Activated naive CD4-positive, alpha-beta T cell treated with anti-CD3 and anti-CD28 coated beads, Interleukin-2, amount 50 U/mL, for 24 hours (primary cell): ENCODE data around the gene MVK.

Source experiments
- H3K27ac Mint-ChIP-seq: one replicate; pipeline ENCODE4 v1.8.0; 2021; ENCODE audit warnings: mild to moderate bottlenecking, mixed read lengths
- H3K27me3 Mint-ChIP-seq: one replicate; pipeline ENCODE4 v1.8.0; 2021; ENCODE audit warnings: mixed read lengths
- H3K36me3 Mint-ChIP-seq: one replicate; pipeline ENCODE4 v1.8.0; 2021; ENCODE audit warnings: mixed read lengths
- H3K4me1 Mint-ChIP-seq: one replicate; pipeline ENCODE4 v1.8.0; 2021; ENCODE audit warnings: mixed read lengths
- H3K4me3 Mint-ChIP-seq: one replicate; pipeline ENCODE4 v1.8.0; 2021; ENCODE audit warnings: mild to moderate bottlenecking, mixed read lengths
- H3K9me3 Mint-ChIP-seq: one replicate; pipeline ENCODE4 v1.8.0; 2021; ENCODE audit warnings: mixed read lengths

MVK gene

GRCh38 chr12:109571773-109572505 lies 1.7 kb upstream of the MVK start:
- no peak overlapping the region for H3K4me3 Mint-ChIP-seq
- no peak overlapping the region for H3K27ac Mint-ChIP-seq
- peaks cover 4% of the 10 kb centered on the region for H3K36me3 Mint-ChIP-seq
- H3K4me1 Mint-ChIP-seq = peaks cover 33% of the 10 kb centered on the region
- H3K27me3 Mint-ChIP-seq = no peaks in the 10 kb centered on the region
- H3K9me3 Mint-ChIP-seq = no peaks in the 10 kb centered on the region

DNA sequence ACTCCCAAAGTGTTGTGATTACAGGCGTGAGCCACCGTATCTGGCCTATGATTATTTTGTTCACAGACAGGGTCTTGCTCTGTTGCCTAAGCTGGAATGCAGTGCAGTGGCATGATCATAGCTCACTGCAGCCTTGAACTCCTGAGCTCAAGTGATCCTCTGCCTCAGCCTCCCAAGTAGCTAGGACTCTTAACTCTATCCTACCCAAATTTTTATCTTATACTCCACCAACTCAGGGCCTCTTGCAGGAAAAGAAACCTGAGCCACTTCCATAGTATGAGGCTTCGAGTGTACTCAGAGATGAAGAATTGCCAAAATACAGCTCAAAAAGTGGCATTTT lies 1.1 kb upstream of the MVK start:
- no peaks in the 10 kb centered on the region for H3K9me3 Mint-ChIP-seq
- no peaks in the 10 kb centered on the region for H3K27me3 Mint-ChIP-seq
- peak overlapping the region; percentile 94 for H3K27ac Mint-ChIP-seq
- peak overlapping the region; percentile 96 for H3K4me3 Mint-ChIP-seq
- H3K36me3 Mint-ChIP-seq = peaks cover 5% of the 10 kb centered on the region
- H3K4me1 Mint-ChIP-seq = peaks cover 33% of the 10 kb centered on the region

DNA sequence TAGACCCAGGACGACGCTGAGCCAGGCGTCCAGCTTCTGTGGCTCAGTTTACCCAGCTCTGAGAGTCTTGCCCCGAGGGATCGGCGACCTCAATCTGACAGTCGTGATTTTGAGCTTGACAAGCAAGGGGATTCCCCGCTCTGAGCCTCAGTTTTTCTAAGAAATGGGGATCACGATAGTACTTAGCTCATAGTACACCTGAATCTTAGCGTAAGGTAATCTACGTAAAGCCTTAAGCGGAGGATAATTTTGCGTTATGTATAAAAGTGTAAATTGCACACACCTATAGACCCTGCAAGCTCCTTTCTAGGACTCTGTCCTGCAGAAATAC lies 285 bp downstream of the MVK start:
- H3K27me3 Mint-ChIP-seq = no peaks in the 10 kb centered on the region
- peaks cover 33% of the 10 kb centered on the region for H3K4me1 Mint-ChIP-seq
- H3K36me3 Mint-ChIP-seq = peaks cover 7% of the 10 kb centered on the region
- H3K27ac Mint-ChIP-seq = peak overlapping the region; percentile 94
- H3K9me3 Mint-ChIP-seq = no peaks in the 10 kb centered on the region
- peak overlapping the region; percentile 96 for H3K4me3 Mint-ChIP-seq

- Mint-ChIP-seq H3K27ac (no peak overlapping the region), H3K36me3 (peaks cover 7% of the 10 kb centered on the region), H3K4me3 (no peak overlapping the region), H3K27me3 (no peaks in the 10 kb centered on the region), H3K9me3 (no peaks in the 10 kb centered on the region), H3K4me1 (peaks cover 29% of the 10 kb centered on the region)
Observed at GRCh38 chr12:109575683-109576082, 2.1 kb downstream of the MVK start.

- Mint-ChIP-seq H3K4me1 (peaks cover 24% of the 10 kb centered on the region), H3K4me3 (no peak overlapping the region), H3K9me3 (no peaks in the 10 kb centered on the region), H3K27me3 (no peaks in the 10 kb centered on the region), H3K36me3 (peaks cover 9% of the 10 kb centered on the region), H3K27ac (no peak overlapping the region)
Observed at GRCh38 chr12:109577311-109577710, 3.7 kb downstream of the MVK start.

DNA sequence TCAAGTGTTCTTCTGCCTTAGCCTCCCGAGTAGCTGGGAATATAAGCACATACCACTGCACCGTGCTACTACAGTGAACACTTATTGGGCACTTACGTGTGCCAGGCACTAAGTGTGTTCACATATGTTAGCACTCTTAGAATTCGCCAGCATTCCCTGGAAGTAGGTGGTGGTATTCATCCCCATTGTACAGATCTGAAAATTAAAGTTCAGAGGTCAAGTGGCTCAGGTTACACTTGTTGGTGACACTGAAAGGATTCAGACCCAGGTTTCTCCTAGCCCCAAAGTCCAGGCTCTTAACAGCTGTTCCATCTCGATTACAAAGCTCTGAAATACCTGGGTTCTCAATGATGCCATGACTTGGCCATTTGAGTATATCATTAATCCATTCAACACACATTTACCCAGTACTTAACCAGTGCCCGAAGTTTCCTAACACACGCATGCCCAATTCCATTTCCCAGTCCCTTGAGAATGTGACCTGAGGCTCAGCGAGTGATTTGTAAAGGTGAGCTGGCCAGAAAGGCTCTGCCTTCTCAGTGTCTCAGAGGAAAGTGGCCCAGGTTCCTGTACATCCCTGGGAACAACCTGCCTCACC lies 4.8 kb downstream of the MVK start:
- no peak overlapping the region for H3K27ac Mint-ChIP-seq
- no peaks in the 10 kb centered on the region for H3K9me3 Mint-ChIP-seq
- H3K27me3 Mint-ChIP-seq = no peaks in the 10 kb centered on the region
- peaks cover 7% of the 10 kb centered on the region for H3K36me3 Mint-ChIP-seq
- H3K4me1 Mint-ChIP-seq = peaks cover 14% of the 10 kb centered on the region
- H3K4me3 Mint-ChIP-seq = no peak overlapping the region

DNA sequence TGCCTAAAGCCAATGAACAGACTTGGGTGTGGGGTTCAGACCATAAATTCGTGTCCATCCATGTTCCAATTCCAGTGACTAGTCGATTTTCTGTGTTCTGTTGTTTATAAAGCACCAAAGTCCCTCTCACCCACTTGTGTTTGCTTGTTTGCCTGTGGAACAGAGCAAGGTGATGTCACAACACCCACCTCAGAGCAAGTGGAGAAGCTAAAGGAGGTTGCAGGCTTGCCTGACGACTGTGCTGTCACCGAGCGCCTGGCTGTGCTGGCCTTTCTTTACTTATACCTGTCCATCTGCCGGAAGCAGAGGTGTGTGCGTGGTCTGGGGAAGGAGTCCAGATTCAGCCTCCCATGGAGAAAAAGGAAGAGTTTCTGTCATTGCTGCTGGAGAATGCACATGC lies 6.0 kb downstream of the MVK start:
- H3K9me3 Mint-ChIP-seq = no peaks in the 10 kb centered on the region
- H3K36me3 Mint-ChIP-seq = peaks cover 7% of the 10 kb centered on the region
- H3K27me3 Mint-ChIP-seq = no peaks in the 10 kb centered on the region
- H3K27ac Mint-ChIP-seq = no peak overlapping the region
- H3K4me3 Mint-ChIP-seq = no peak overlapping the region
- peaks cover 5% of the 10 kb centered on the region for H3K4me1 Mint-ChIP-seq

- H3K27me3 Mint-ChIP-seq = no peaks in the 10 kb centered on the region
- no peaks in the 10 kb centered on the region for H3K9me3 Mint-ChIP-seq
- no peaks in the 10 kb centered on the region for H3K4me1 Mint-ChIP-seq
- peaks cover 7% of the 10 kb centered on the region for H3K36me3 Mint-ChIP-seq
- H3K27ac Mint-ChIP-seq = no peak overlapping the region
- H3K4me3 Mint-ChIP-seq = no peak overlapping the region
Observed at GRCh38 chr12:109580272-109580671, 6.7 kb downstream of the MVK start.

DNA sequence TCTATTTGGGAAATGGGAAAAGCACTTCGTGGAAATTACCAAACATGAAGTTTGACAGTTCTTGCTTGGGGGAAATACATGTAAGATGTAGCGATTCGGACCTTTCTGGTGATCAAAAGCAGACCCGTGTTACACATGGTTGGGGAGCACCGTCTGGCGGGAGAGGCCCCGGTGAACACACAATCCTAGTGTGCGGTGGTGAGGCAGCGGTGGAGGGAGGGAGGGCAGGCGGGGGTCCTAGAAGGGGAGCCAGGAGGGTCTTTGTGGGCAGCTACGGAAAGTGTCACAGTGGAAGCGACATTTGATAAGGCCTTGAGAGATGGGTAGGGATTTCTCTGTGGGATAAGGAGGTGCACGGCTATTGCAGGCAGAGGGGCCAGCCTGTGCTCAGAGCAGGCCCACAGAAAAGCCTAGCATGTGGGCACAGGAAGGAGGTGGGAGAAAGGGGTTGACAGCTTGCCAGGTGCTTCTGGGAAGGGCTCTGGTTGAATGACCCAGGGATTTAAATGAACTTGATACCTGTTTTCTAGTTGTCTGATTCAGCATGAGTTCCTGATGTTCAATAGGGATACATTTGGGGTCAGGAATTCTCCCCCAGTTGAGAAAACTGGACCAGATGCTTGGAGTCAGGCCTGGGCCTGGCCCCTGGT lies 7.2 kb downstream of the MVK start:
- Mint-ChIP-seq H3K27me3 (no peaks in the 10 kb centered on the region), H3K4me3 (no peak overlapping the region), H3K27ac (no peak overlapping the region), H3K4me1 (no peaks in the 10 kb centered on the region), H3K9me3 (no peaks in the 10 kb centered on the region), H3K36me3 (peaks cover 7% of the 10 kb centered on the region)

GRCh38 chr12:109581334-109581691 lies 7.7 kb downstream of the MVK start:
- Mint-ChIP-seq H3K36me3 (peaks cover 7% of the 10 kb centered on the region), H3K9me3 (no peaks in the 10 kb centered on the region), H3K4me3 (no peak overlapping the region), H3K4me1 (no peaks in the 10 kb centered on the region), H3K27me3 (no peaks in the 10 kb centered on the region), H3K27ac (no peak overlapping the region)

GRCh38 chr12:109581856-109582255 lies 8.3 kb downstream of the MVK start:
- no peaks in the 10 kb centered on the region for H3K4me1 Mint-ChIP-seq
- no peaks in the 10 kb centered on the region for H3K9me3 Mint-ChIP-seq
- no peak overlapping the region for H3K4me3 Mint-ChIP-seq
- no peaks in the 10 kb centered on the region for H3K27me3 Mint-ChIP-seq
- H3K36me3 Mint-ChIP-seq = peaks cover 6% of the 10 kb centered on the region
- no peak overlapping the region for H3K27ac Mint-ChIP-seq

DNA sequence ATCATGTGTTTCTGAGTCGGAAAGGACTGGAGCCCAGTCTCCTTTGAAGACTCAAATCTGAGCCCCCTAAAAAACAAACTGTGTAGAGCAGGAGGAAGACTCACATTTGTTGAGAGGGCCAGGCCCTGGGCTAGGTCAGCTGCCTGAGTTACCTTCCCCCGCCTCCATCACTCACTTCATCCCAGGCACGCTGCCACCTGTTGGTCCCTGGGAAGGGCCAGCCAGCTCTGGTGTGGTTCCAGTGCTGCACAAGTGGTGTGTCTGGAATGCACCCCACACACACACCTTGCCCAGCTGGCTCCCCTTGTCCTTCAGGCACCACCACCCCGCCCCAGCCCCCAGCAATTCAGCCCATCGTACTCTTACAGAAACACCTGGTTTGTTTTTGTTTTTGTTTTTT lies 9.0 kb downstream of the MVK start:
- Mint-ChIP-seq H3K9me3 (no peaks in the 10 kb centered on the region), H3K4me1 (no peaks in the 10 kb centered on the region), H3K4me3 (no peak overlapping the region), H3K36me3 (peaks cover 4% of the 10 kb centered on the region), H3K27me3 (no peaks in the 10 kb centered on the region), H3K27ac (no peak overlapping the region)

DNA sequence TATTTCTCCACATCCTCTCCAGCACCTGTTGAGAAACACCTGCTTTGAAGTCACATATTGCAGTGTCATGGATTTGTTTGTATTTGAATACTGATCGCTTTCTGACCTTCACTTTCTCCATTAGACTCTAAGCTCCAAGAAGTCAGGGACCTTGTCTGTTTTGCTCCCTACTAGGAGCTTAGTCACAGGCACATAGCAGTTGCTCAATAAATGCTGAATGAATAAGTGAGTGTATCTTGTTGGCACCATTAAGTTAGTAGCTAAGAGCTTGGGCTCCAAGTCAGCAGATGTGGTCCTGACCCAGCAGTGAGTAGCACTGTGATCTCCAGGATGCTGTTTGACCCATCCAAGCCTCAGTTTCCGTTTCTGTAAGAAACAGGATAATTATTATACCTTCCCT lies 10.1 kb downstream of the MVK start:
- peaks cover 6% of the 10 kb centered on the region for H3K36me3 Mint-ChIP-seq
- no peak overlapping the region for H3K4me3 Mint-ChIP-seq
- no peaks in the 10 kb centered on the region for H3K9me3 Mint-ChIP-seq
- H3K27ac Mint-ChIP-seq = no peak overlapping the region
- no peaks in the 10 kb centered on the region for H3K27me3 Mint-ChIP-seq
- H3K4me1 Mint-ChIP-seq = no peaks in the 10 kb centered on the region

DNA sequence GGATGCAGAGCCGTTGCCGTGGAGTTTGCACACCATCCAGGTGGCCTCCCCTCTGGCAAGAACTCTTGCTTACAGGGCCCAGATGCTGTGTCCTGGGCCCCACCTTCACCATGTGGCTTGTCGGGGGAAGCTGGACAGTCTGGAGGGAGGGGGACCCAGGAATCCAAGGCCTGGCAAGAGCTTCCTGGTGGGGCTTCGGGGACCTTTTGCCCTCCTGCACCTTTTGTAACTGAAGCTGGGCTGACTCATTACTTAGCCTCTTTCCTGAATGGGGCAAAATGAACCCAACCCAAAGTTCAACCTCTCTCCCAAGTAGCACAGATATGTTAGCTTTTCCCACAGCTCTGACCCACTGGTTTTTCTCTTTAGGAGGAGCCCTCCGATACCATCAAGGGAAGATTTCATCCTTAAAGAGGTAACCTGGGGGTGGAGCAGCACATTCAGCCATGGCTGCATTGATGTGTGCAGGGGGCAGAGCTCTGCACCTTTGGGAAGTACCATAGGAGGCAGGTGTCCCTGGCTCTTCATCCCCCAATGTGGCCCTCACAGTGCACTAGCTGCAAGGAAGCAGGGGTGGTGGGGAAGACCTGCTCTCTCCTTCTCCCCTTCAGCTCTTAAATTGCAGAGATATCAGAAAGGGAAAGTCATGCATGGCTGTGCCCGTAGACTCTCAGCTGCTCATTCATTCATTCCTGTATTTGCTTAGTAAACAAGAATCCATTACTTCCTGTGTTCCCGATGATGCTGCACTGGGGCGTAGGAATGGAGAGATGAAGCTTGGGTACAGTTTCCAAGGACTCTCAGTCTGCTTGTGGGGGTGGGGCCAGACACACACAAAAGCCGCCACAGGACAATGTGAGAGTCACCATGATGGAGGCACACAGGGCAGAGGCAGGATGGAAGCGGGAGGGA lies 13.0 kb downstream of the MVK start:
- Mint-ChIP-seq H3K36me3 (peaks cover 4% of the 10 kb centered on the region), H3K27ac (no peak overlapping the region), H3K27me3 (no peaks in the 10 kb centered on the region), H3K4me3 (no peak overlapping the region), H3K4me1 (no peaks in the 10 kb centered on the region), H3K9me3 (no peaks in the 10 kb centered on the region)

GRCh38 chr12:109587921-109588320 lies 14.3 kb downstream of the MVK start:
- no peaks in the 10 kb centered on the region for H3K4me1 Mint-ChIP-seq
- no peaks in the 10 kb centered on the region for H3K9me3 Mint-ChIP-seq
- H3K27ac Mint-ChIP-seq = no peak overlapping the region
- no peak overlapping the region for H3K4me3 Mint-ChIP-seq
- peaks cover 4% of the 10 kb centered on the region for H3K36me3 Mint-ChIP-seq
- no peaks in the 10 kb centered on the region for H3K27me3 Mint-ChIP-seq
